Progenitor cell of endocrine pancreas (in vitro differentiated cells): Measurements from ENCODE around the gene CLCN4. TPM values are rescaled to one million over a fixed set of nuclear protein-coding genes. Genes with fewer than 3 reads are reported as not detected.

Source experiments
- DNase-seq: peaks from one replicate; pipeline ENCODE4 v3.0.0; 2021; ENCODE audit warnings: low spot score; ENCODE audit not compliant: unreplicated experiment
- H3K27ac Mint-ChIP-seq: 2 replicates; pipeline ENCODE4 v1.8.0; 2021; ENCODE audit warnings: mild to moderate bottlenecking, moderate library complexity, mixed read lengths
- H3K27me3 Mint-ChIP-seq: 2 replicates; pipeline ENCODE4 v1.8.0; 2021; ENCODE audit warnings: mixed read lengths
- H3K36me3 Mint-ChIP-seq: 2 replicates; pipeline ENCODE4 v1.8.0; 2022; ENCODE audit warnings: mixed read lengths; ENCODE audit not compliant: insufficient read depth
- H3K4me1 Mint-ChIP-seq: 2 replicates; pipeline ENCODE4 v1.8.0; 2021; ENCODE audit warnings: low read depth, mixed read lengths
- H3K4me3 Mint-ChIP-seq: 2 replicates; pipeline ENCODE4 v1.8.0; 2021; ENCODE audit warnings: low read depth, mild to moderate bottlenecking, moderate library complexity, mixed read lengths
- H3K9me3 Mint-ChIP-seq: 2 replicates; pipeline ENCODE4 v1.8.0; 2021; ENCODE audit warnings: low read depth, mixed read lengths
- total RNA-seq: library from RNA; stranded (reverse); gene quantifications from 2 replicates; pipeline ENCODE4 v1.2.1, GENCODE V29; 2021
- TF ChIP-seq, protein P1 (sequence below): fragments of 200-600 bp; sonication (generic); IDR thresholded peaks from one replicate; pipeline ENCODE4 v1.5.0; 2021; ENCODE audit warnings: antibody characterized with exemption, mild to moderate bottlenecking; ENCODE audit not compliant: unreplicated experiment

CLCN4 gene
- total RNA-seq, 1 donor from 2014 or later: 15.2 TPM

DNA sequence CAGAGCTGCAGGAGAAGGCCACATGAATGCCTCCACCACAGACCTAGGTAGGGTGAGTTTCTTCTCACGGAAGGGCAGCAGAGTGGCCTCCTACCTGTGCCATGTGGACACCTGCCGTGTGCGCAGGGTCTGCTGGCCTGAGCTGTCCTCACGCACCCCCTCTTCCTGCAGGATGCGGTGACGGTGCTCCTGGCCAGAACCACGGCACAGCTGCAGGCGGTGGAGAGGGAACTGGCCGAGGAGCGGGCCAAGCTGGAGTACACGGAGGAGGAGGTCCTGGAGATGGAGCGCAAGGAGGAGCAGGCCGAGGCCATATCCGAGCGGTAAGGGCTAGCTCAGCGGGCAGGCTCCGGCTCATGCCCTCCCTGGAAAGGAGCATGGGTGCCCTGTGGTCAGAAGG is 28.4 kb upstream of the CLCN4 start:
- no peak overlapping the region for H3K27ac Mint-ChIP-seq
- no peaks in the 10 kb centered on the region for H3K27me3 Mint-ChIP-seq
- H3K4me3 Mint-ChIP-seq: no peak overlapping the region
- H3K36me3 Mint-ChIP-seq: peaks cover 27% of the 10 kb centered on the region
- peaks cover 21% of the 10 kb centered on the region for H3K9me3 Mint-ChIP-seq
- TF ChIP-seq, protein P1, sequence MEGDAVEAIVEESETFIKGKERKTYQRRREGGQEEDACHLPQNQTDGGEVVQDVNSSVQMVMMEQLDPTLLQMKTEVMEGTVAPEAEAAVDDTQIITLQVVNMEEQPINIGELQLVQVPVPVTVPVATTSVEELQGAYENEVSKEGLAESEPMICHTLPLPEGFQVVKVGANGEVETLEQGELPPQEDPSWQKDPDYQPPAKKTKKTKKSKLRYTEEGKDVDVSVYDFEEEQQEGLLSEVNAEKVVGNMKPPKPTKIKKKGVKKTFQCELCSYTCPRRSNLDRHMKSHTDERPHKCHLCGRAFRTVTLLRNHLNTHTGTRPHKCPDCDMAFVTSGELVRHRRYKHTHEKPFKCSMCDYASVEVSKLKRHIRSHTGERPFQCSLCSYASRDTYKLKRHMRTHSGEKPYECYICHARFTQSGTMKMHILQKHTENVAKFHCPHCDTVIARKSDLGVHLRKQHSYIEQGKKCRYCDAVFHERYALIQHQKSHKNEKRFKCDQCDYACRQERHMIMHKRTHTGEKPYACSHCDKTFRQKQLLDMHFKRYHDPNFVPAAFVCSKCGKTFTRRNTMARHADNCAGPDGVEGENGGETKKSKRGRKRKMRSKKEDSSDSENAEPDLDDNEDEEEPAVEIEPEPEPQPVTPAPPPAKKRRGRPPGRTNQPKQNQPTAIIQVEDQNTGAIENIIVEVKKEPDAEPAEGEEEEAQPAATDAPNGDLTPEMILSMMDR: no peak
- H3K4me1 Mint-ChIP-seq: no peaks in the 10 kb centered on the region
- DNase-seq: no peak

DNA sequence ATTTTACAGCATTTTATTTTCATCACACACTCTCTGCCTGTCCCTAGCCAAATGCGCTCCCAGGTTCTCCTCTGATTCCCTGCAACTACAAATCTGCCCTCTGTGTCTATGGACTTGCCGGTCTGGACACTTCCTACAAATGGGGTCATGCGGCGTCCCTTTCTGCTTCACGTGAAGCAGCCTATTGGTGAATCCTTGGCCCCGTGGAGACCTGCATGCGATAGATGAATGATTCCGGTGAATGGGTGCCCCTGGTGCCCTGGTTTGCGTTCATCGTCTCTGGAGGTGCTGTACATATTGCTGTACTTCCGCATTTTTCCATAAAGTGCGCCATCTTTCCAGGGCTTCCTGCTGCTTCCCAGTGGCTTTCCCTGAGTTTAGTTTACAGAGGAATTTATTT is 27.5 kb upstream of the CLCN4 start:
- Mint-ChIP-seq H3K36me3 (peaks cover 33% of the 10 kb centered on the region), H3K27me3 (no peaks in the 10 kb centered on the region), H3K27ac (no peak overlapping the region), H3K4me3 (no peak overlapping the region), H3K9me3 (peaks cover 27% of the 10 kb centered on the region), H3K4me1 (no peaks in the 10 kb centered on the region)
- TF ChIP-seq, protein P1: no peak
- no peak for DNase-seq

DNA sequence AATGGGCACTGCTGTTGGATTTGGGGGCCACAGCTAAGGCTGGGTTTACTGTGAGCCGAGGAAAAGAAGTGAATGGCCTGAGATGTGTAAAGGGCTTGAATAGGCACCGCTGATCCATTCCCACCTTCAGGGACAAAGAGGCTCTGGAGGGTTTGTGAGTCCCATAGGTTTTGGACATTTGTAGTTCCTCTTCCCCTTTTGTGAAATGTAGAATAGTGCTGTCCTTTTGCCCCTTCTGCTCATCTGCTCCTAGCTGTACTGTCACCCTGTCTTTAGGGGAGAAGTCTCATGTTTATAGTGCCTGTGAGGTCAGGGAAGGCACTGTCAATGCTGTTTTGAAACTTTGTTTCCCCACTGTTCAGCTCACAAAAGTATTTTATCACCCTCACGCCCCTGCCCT is 26.4 kb upstream of the CLCN4 start:
- DNase-seq: no peak
- no peak overlapping the region for H3K27ac Mint-ChIP-seq
- H3K27me3 Mint-ChIP-seq: no peaks in the 10 kb centered on the region
- no peak overlapping the region for H3K4me3 Mint-ChIP-seq
- TF ChIP-seq, protein P1: no peak
- no peaks in the 10 kb centered on the region for H3K4me1 Mint-ChIP-seq
- H3K36me3 Mint-ChIP-seq: peaks cover 31% of the 10 kb centered on the region
- H3K9me3 Mint-ChIP-seq: peaks cover 21% of the 10 kb centered on the region

DNA sequence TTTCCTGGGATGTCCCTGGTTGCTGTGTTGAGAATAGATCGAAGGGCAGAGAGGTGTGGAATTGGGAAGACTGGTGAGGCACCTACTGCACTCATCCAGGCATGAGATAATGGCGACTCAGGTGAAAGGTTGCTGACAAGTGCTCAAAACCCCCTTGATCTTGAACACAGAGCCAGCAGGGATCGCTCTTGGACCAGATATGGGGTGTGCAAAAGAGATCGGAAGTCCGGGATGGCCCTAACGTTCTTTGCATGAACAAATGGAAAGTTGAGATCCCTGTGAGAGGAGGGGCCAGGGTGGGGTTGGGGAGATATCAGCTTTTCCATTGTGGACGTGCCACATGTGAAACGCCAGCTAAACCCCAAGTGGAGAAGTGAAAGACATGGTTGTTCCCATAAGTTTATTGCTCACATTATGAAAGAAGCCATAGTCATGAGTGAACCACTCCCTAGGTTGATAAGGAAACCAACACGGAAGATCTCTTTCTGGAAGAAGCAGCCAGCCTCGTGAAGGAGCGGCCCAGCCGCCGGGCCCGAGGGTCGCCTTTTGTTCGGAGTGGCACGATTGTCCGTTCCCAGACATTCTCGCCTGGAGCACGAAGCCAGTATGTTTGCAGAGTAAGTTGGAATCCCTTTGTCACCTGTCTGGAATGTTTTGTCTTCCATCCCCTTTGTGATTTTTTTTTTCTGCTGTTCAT is 22.6 kb upstream of the CLCN4 start:
- no peak for DNase-seq
- Mint-ChIP-seq H3K36me3 (peaks cover 21% of the 10 kb centered on the region), H3K27me3 (no peaks in the 10 kb centered on the region), H3K4me1 (no peaks in the 10 kb centered on the region), H3K27ac (no peak overlapping the region), H3K4me3 (no peak overlapping the region), H3K9me3 (peaks cover 22% of the 10 kb centered on the region)
- TF ChIP-seq, protein P1: no peak

DNA sequence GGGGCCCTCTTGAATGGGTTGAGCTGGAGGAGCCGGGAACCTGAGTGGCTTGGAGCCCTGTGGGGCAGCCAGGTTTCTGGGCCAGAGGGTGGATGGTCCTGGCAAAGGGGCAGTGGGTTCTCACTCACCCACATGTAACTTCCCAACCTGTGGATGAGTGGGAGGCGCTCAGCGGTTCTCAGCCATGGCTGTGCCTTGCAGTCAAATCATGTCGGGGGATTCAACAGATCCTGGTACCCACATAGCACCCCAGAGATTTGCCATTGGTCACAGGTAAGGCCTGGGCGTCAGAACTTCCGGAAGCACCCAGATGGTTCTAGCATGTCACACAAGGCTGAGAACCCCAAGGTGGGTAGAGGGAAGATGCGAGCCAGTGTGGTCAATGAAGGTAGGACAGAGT is 21.9 kb upstream of the CLCN4 start:
- no peak for DNase-seq
- TF ChIP-seq, protein P1: no peak
- Mint-ChIP-seq H3K4me1 (no peaks in the 10 kb centered on the region), H3K27me3 (no peaks in the 10 kb centered on the region), H3K27ac (no peak overlapping the region), H3K36me3 (peaks cover 20% of the 10 kb centered on the region), H3K4me3 (no peak overlapping the region), H3K9me3 (peaks cover 22% of the 10 kb centered on the region)
